NCI-H2227 treated with DMSO at 0.1 percent for 48 hours (cell line): ENCODE data around the gene MRC2.

Experiments used
- DNase-seq: peaks from one replicate; lab custom pipeline; 2025; lab: John Stamatoyannopoulos, UW

Gene MRC2

DNA sequence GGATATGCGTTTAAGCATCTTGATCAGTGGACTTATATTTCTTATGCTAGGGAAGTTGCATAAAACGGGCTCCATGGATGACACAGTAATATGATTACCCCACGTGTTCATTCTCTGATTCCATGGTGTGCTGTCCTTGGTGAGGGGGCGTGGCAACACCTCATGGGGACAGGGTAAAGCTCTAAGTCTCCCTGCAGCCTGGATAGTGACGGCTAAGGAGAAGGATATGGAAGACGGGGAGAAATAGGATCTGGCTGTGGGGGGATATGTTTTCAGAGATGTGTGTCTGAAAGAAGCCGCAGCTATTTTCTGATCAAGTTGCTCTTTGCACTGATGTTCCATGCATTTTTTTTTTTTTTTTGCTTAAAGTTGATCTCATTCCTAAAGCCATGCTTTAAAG is 96.4 kb downstream of the MRC2 start:
- peak; percentile 39 for DNase-seq

- peak; percentile 22 for DNase-seq
Observed at GRCh38 chr17:62724398-62725146, 97.1 kb downstream of the MRC2 start.

DNA sequence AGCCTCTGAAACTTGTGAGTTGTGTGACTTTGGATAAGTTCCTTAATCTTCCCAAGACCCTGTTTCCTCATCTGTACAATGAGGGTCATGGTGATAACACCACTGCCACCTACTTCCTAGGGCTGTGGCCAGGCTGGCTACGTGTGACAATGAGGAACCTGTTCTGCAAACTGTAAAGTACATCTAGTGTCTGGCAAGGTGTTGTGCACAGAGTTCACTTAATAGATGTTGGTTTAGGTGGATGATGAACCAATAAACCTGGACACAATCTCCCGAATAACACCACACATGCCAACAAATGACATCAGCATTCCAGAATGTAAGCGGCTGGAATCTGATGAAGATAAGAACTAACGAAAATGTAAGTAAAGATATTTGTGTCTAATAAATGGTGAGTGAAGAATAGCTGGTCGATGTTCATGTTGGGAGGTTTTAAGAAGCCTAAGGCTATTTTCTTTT is 98.3 kb downstream of the MRC2 start:
- DNase-seq: no peak

DNA sequence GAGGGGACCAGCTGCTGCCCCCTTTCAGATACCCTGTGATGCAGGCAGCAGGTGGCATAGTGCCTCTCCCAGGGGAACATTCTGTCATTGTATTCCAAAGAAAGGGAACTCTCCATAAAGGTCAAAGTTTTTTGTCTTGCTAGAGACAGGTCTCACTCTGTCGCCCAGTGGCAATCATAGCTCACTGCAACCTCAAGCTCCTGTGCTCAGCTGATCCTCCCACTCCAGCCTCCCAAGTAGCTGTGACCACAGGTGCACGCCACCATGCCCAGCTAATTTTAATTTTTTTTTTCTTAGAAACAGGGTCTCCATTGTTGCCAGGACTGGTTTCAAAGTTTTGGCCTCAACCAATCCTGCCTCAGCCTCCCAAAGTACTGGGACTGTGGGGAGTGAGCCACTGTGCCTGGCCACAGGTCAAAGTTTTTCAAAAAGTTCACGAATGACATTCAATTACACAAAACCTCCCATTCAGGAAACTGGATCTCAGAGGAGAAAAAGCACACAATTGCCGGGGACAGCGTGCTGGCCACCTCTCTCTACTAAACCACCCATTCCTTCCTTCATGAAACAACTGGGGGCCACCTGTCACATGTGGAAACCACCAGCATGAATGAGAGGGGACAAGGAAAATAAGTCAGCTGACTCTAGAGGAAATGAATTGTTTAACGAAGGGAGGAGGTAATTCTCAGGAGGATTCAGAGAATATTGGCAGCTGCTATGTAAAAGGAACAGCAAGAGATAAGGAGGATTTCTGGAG is 100.6 kb downstream of the MRC2 start:
- no peak for DNase-seq

GRCh38 chr17:62732125-62732524 is 104.7 kb downstream of the MRC2 start:
- no peak for DNase-seq

- no peak for DNase-seq
Observed at GRCh38 chr17:62735044-62735651, 107.7 kb downstream of the MRC2 start.

DNA sequence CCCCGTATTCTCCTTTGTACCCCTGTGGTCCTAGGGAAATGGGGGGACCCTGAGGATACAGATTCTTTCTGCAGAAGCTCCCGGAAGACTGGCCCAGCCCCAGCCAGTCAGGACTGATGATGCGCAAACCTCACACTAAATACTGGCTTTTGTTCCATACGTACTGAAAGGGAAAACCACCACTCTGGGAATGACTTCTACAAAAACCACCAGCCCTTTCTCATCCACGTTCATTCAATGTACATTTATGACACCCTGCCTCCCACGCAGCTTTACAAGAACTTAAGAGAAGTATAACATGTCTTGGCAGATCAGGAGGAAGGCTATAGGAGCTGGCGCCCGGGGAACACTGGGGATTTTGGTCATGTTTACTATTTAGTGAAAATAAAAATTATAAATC is 110.0 kb downstream of the MRC2 start:
- no peak for DNase-seq

GRCh38 chr17:62738281-62738680 is 110.8 kb downstream of the MRC2 start:
- DNase-seq: no peak

DNA sequence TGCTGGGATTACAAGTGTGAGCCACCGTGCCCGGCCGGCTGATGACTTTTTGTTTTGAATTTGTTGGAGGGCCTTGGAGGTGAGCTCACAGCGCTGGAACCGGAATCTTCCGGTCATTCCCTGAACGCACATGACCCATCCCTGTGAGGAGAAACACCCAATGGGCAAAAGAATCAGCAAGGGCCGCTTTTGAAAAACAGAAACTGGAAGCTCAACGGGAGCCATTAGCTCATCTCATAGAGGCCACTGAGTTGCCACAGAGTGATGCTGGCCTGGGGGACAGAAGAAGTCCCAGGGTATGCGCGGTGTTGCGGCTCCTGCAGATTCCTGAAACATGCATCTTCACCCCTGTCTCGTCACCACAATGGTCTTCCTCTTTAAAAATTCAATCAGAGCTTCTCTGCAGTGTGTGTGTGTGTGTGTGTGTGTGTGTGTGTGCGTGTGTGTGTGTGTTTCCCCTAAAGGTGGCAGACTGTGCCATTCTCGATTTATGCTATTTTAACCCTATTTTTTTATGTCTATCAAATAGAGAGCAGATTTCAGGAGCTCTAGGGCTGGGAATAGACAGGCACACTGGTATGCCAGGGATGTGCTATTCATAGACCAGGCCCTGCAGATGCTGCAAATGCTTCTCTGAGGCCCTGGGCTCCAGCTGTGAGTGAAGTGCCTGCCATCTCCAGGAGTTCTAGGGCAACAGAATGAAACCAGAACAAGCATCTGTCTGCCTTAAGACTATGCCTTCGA is 112.3 kb downstream of the MRC2 start:
- DNase-seq: peak; percentile 17

GRCh38 chr17:62741290-62741689 is 113.8 kb downstream of the MRC2 start:
- no peak for DNase-seq
